HG03460 (cell line): ENCODE results near the gene SULT1B1.
"Not testable (repeated sequence)": the region's sequence is repeated elsewhere in the genome, so short reads cannot be mapped to it uniquely, and the experiment has no call there.

Experiments used
- ATAC-seq: cut with Tn5 transposase; IDR thresholded peaks from one replicate; pipeline ENCODE4 v1.9.1; 2021; ENCODE audit not compliant: unreplicated experiment

SULT1B1 gene

GRCh38 chr4:69760455-69760854 lies at the start of gene SULT1B1:
Gene SULT1B1, minus strand, starts transcription at chr4:69760620. Its CDS starts 5,403 bp downstream, at chr4:69755217.
- no peak for ATAC-seq

- no peak for ATAC-seq
Observed at GRCh38 chr4:69800599-69800998, 40.2 kb upstream of the SULT1B1 start.

DNA sequence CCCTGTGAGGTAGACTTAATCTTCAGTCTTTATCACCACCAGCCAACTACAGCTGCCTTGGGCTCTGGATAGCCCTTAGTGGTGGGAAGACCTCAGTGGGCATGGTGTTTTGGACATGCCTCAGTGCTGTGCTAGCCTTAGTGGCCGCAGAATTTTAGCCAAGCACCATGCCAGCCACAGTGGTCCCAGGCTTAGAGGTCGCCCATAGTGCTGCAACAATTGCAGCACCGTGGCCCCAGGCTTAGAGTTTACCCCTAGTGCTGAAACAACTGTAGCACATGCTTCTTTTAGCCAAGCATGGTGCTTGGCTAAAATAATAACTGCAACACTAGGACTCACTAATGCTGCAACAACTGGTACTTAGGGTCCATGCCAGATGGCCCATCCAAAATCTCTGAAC lies 38.9 kb upstream of the SULT1B1 start:
- ATAC-seq: no peak

GRCh38 chr4:69793732-69794131 lies 33.3 kb upstream of the SULT1B1 start:
- ATAC-seq: no peak

DNA sequence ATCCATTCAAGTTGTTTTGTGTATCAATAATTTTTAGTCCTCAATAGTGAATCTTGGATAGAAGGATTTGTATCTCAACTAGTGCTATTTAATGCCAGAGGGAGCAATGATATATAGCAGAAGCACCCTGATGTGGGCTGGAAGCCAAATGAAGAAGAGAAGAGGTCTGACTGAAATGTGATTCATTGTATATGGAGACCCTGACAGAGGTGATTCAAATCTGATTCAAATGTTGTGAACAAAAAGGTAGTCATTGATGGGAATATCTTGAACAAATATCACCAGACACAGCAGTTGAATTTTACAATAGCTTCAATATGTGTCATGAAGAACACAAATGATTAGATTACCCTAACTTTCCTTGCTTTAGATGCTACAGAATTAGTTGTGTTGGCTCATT lies 27.5 kb upstream of the SULT1B1 start:
- no peak for ATAC-seq

DNA sequence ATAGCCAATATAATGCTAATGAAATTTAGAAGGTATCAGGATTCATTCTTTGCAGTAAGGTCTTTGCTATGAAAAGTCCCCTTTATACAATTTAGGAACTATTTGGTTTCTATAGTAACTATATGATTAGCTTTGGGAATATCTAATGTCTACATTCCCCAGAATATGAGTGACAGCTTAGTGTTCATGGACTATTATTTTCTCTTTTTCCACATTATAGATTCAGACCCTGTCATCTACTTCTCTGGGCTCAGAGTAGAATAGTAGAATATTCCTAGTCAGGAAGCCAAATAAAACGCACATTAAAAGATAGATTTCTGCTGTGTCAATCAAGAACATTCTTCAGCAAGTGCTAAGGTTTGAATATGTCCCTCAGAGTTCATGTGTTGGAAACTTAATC lies 26.1 kb upstream of the SULT1B1 start:
- no peak for ATAC-seq

- no peak for ATAC-seq
Observed at GRCh38 chr4:69785211-69785831, 24.9 kb upstream of the SULT1B1 start.

- ATAC-seq: no peak
Observed at GRCh38 chr4:69782651-69783310, 22.4 kb upstream of the SULT1B1 start.

DNA sequence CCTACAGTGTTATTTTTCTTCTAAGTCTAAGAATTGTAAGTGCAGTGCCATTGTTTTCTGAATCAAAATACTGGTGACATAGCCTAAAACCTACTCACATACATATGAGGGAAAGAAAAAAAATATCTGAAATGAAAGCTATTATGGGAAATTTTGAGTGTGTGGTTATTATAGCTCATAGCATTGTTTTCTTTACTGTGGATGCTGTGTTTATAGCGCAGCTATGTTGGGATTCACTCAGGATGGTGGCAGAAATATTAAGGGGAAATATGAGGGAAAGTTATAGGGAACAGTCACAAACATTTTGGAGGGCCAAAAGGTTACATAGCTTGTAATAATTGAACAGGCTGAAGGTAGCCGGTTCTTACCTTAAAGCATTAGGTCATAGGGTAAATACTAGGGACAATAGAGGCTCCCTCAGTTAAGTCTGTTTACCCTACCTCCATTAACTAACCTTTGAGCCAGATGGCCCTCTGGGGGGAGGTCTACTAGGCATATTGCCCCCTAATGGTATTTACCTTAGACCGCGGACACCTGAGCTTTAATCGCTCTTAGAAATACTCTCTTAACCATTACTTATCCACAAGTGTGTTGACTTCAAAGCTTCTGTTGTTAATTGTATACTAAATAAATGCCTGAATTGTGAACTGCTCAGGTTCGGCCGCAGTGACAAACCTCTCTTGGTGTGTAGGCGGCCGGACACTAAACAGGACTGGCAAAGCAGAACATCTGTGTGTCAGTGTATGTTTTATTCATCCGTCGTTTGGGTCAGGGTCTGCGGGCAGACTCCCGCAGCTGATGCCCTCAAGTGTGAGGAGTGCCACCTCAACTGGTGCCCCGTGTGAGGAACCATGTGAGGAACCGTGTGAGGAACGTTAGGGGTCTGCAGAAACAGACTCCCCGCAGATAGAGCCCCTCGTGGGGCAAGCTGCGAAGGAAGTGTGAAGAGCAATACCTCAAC lies 21.3 kb upstream of the SULT1B1 start:
- ATAC-seq: no peak

GRCh38 chr4:69780141-69780540 lies 19.7 kb upstream of the SULT1B1 start:
- no peak for ATAC-seq

GRCh38 chr4:69776696-69777095 lies 16.3 kb upstream of the SULT1B1 start:
- no peak for ATAC-seq

- ATAC-seq: no peak
Observed at GRCh38 chr4:69775321-69775867, 15.0 kb upstream of the SULT1B1 start.

GRCh38 chr4:69773484-69773883 lies 13.1 kb upstream of the SULT1B1 start:
- no peak for ATAC-seq

- ATAC-seq: not testable (repeated sequence)
Observed at GRCh38 chr4:69768554-69768953, 8.1 kb upstream of the SULT1B1 start.

DNA sequence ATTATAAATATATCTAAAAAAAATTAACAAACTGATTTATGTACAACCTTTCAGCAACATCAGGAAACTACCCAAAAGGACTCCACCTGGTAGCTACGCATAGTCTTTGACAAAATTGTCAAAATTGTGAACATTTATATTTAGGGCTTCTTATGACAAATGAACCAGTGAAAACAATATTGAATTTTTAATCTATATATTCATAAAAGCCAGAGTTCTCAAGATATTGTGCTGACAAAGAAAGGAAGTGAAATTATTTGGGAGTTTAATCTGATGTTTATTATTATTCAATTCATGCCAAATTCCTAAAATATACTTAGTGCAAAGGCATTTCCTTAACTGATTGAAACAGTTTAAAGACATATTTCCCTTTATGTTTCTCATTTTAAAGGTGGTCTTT lies 5.3 kb upstream of the SULT1B1 start:
- no peak for ATAC-seq

- ATAC-seq: no peak
Observed at GRCh38 chr4:69764311-69764710, 3.9 kb upstream of the SULT1B1 start.

DNA sequence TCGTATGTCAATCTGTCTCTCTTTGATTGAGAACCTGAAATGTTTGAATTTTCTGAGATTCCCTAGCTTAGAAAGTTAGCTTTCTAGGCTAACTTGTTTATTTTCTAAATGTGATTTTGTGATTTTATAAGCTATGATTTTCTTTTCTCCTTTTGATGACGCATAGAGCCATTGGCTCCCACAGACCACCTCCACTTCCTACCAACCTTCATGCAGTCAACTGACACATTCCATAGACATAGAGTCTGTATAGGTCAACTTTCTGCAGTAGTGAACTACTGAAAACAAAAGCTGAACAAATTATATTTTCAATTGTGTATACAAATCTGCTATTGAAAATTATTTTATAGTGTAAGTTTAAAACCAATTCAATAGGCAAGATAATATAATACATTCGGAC lies 2.8 kb upstream of the SULT1B1 start:
- ATAC-seq: no peak

- ATAC-seq: no peak
Observed at GRCh38 chr4:69759189-69759604, 1.2 kb downstream of the SULT1B1 start.

GRCh38 chr4:69757464-69757863 lies 3.0 kb downstream of the SULT1B1 start:
- no peak for ATAC-seq

DNA sequence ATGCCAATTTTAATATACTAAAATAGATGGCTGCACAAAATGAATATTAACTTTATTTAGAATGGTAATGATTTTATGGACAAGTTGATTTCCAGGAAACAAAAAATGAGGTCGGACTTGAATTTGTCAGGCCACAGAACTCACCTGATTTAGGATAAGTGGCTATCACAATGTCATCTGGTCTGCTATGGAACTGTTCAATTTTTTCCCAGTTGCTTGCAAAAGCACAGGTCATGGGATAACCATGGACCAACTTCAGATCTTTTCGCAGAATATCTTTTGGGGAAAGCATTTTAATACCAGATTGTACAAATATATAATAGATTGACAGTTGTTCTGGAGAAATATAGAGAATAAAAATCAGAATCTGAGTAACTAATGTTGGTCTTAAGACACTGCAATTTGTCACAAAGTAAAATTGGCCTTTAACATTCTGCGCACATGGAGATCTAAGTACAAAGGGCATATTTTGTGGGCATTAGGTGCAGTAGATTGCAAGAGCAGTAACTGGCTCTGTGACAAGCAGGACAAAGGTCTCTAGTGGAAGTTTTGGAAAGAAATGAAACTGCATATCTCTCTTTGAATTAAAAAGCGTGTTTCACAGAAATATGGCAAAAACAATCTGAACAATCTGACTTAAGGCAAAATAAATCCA lies 5.4 kb downstream of the SULT1B1 start:
- no peak for ATAC-seq

DNA sequence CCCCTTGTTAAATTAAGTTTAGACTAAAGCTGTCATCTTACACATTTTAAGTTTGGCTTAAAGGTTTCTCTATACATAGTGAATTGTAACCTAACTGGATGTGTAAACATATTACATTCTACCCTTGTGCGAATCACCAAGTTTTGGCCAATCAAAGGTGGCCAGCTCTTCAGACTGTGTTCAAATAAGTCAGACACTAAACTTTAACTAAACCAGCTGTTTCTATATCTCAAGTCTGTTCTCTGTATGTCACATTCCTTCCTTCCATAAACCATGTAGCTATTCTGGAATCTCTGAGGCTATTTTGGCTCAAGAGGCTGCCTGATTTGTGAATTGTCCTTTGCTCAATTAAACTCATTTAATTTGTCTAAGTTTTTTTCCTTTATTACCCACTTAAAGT lies 6.7 kb downstream of the SULT1B1 start:
- ATAC-seq: no peak
